ENCODE data around the gene DXO. TPM values are rescaled to one million over a fixed set of nuclear protein-coding genes. Genes with fewer than 3 reads are reported as not detected.

DXO gene
- total and polyA plus RNA-seq, 2 of the 13 experiments (the other 11 are each of a cell fraction or from before 2014, with no cell fraction given), result 18.6 to 26.2 TPM

- no peak for TF ChIP-seq ZBTB8A (CRISPR knock-in tag; IDR thresholded peaks at IDR 0.05; ENCODE audit: borderline replicate concordance, low read depth)
- TF ChIP-seq ZNF549 (CRISPR knock-in tag; IDR thresholded peaks at IDR 0.05), result no peak
- TF ChIP-seq CCDC6 (CRISPR knock-in tag; IDR thresholded peaks at IDR 0.05), result peak; percentile 56; the same call in 1 of the 2 replicates
- no peak; the same call in 1 of the 2 replicates for TF ChIP-seq ZNF710 (CRISPR knock-in tag; IDR thresholded peaks at IDR 0.05; ENCODE audit: borderline replicate concordance)
- TF ChIP-seq KDM5A (IDR thresholded peaks at IDR 0.05; ENCODE audit: borderline replicate concordance, low read length), result peak; percentile 96
- TF ChIP-seq ZNF703 (CRISPR knock-in tag; IDR thresholded peaks at IDR 0.05; ENCODE audit: borderline replicate concordance), result peak; percentile 12; the same call in 1 of the 2 replicates
- TF ChIP-seq TMF1 (CRISPR knock-in tag; IDR thresholded peaks at IDR 0.05; ENCODE audit: low read depth), result no peak
- peak; percentile 69 for TF ChIP-seq RFX5 (IDR thresholded peaks at IDR 0.05; ENCODE audit: low read depth, low read length)
- TF ChIP-seq HMGA1 (CRISPR knock-in tag; conservative IDR thresholded peaks at IDR 0.05), result no peak
- peak; percentile 93; the same call in 1 of the 2 replicates for TF ChIP-seq ZNF747 (CRISPR knock-in tag; IDR thresholded peaks at IDR 0.05; ENCODE audit: borderline replicate concordance)
- TF ChIP-seq SRSF4 (IDR thresholded peaks at IDR 0.05; ENCODE audit: low read depth, low read length, poor library complexity, severe bottlenecking), result no peak
- no peak for TF ChIP-seq ZNF512 (CRISPR knock-in tag; IDR thresholded peaks at IDR 0.05)
- TF ChIP-seq PAXIP1 (CRISPR knock-in tag; conservative IDR thresholded peaks at IDR 0.05), result peak; percentile 77
- no peak for TF ChIP-seq ZNF432 (CRISPR knock-in tag; IDR thresholded peaks at IDR 0.05; ENCODE audit: borderline replicate concordance)
- peak; percentile 6; the same call in 1 of the 2 replicates for TF ChIP-seq ZNF543 (CRISPR knock-in tag; IDR thresholded peaks at IDR 0.05)
- peak; percentile 80 for TF ChIP-seq MLX (CRISPR knock-in tag; IDR thresholded peaks at IDR 0.05)
- peak; percentile 87; the same call in 1 of the 2 replicates for TF ChIP-seq HBP1 (CRISPR knock-in tag; IDR thresholded peaks at IDR 0.05; ENCODE audit: low read depth)
Observed at GRCh38 chr6:31958741-31959739, 12.9 kb downstream of the DXO start, which contains the start of the genes NELFE and SKIC2 (continued).

Data from HepG2 (cell line).